ENCODE data around the gene CPE.

The CPE gene

GRCh38 chr4:165506849-165507248, 128.0 kb downstream of the CPE start:
- H3K4me3 ChIP-seq (ENCODE audit: control insufficient read depth, low read depth, low read length) = no peak overlapping the region
- TF ChIP-seq CTCF (IDR thresholded peaks at IDR 0.05; ENCODE audit: control insufficient read depth, insufficient read depth, low read depth, low read length, missing control alignments) = no peak
- no peak for DNase-seq (ENCODE audit: low read depth)

GRCh38 chr4:165507381-165507780, 128.6 kb downstream of the CPE start:
- no peak for DNase-seq (ENCODE audit: low read depth)
- TF ChIP-seq CTCF (IDR thresholded peaks at IDR 0.05; ENCODE audit: control insufficient read depth, insufficient read depth, low read depth, low read length, missing control alignments) = no peak
- no peak overlapping the region for H3K4me3 ChIP-seq (ENCODE audit: control insufficient read depth, low read depth, low read length)

GRCh38 chr4:165508372-165509120, 129.7 kb downstream of the CPE start:
- no peak for TF ChIP-seq CTCF (IDR thresholded peaks at IDR 0.05; ENCODE audit: control insufficient read depth, insufficient read depth, low read depth, low read length, missing control alignments)
- DNase-seq (ENCODE audit: low read depth) = no peak
- H3K4me3 ChIP-seq (ENCODE audit: control insufficient read depth, low read depth, low read length) = no peak overlapping the region

- no peak overlapping the region for H3K4me3 ChIP-seq (ENCODE audit: control insufficient read depth, low read depth, low read length)
- TF ChIP-seq CTCF (IDR thresholded peaks at IDR 0.05; ENCODE audit: control insufficient read depth, insufficient read depth, low read depth, low read length, missing control alignments) = no peak
- no peak for DNase-seq (ENCODE audit: low read depth)
Measured at GRCh38 chr4:165512424-165512823, 133.6 kb downstream of the CPE start.

GRCh38 chr4:165514739-165515138, 135.9 kb downstream of the CPE start:
- DNase-seq (ENCODE audit: low read depth) = no peak
- H3K4me3 ChIP-seq (ENCODE audit: control insufficient read depth, low read depth, low read length) = no peak overlapping the region
- no peak for TF ChIP-seq CTCF (IDR thresholded peaks at IDR 0.05; ENCODE audit: control insufficient read depth, insufficient read depth, low read depth, low read length, missing control alignments)

GRCh38 chr4:165515201-165515600, 136.4 kb downstream of the CPE start:
- DNase-seq (ENCODE audit: low read depth) = no peak
- H3K4me3 ChIP-seq (ENCODE audit: control insufficient read depth, low read depth, low read length) = no peak overlapping the region
- no peak for TF ChIP-seq CTCF (IDR thresholded peaks at IDR 0.05; ENCODE audit: control insufficient read depth, insufficient read depth, low read depth, low read length, missing control alignments)

Data from AG09309 (cell line).